DND-41 (cell line): ENCODE measurements around the gene GBX1.

ENCODE experiments used
- ATAC-seq: fragments of 200-7000 bp; cut with Tn5 transposase; 3 replicates; pipeline ENCODE4 v1.9.1; 2021; ENCODE audit warnings: low read depth; ENCODE audit not compliant: insufficient read depth
- DNase-seq: peaks from one replicate; pipeline ENCODE4 v3.0.0-alpha.2; 2020
- H2AFZ ChIP-seq: 2 replicates; pipeline ENCODE4 v1.6.0; 2012; ENCODE audit warnings: low read depth, low read length
- H3K27ac ChIP-seq: 2 replicates; pipeline ENCODE4 v1.5.1; 2012; ENCODE audit warnings: low read length, inconsistent platforms
- H3K27me3 ChIP-seq: fragments of 200-600 bp; sonication (generic); 2 replicates; pipeline ENCODE4 v1.6.0; 2012; ENCODE audit warnings: low read length, mild to moderate bottlenecking, inconsistent platforms; ENCODE audit not compliant: insufficient read depth, poor library complexity
- H3K36me3 ChIP-seq: 2 replicates; pipeline ENCODE4 v1.5.1; 2012; ENCODE audit warnings: low read length, inconsistent platforms; ENCODE audit not compliant: insufficient read depth
- H3K4me1 ChIP-seq: 2 replicates; pipeline ENCODE4 v1.5.1; 2012; ENCODE audit warnings: mild to moderate bottlenecking, low read length; ENCODE audit not compliant: insufficient read depth
- H3K4me2 ChIP-seq: 2 replicates; pipeline ENCODE4 v1.6.0; 2012; ENCODE audit warnings: mild to moderate bottlenecking, moderate library complexity, low read length, inconsistent platforms; ENCODE audit not compliant: insufficient read depth
- H3K4me3 ChIP-seq, 2 experiments: fragments of 200-600 bp in 1 of 2; shearing (Covaris generic) in 1 of 2; 2 replicates each; pipeline ENCODE4 v1.5.1; 2012 to 2016; ENCODE audit warnings: inconsistent platforms in 2 of 2, low read length in 2 of 2, mild to moderate bottlenecking in 2 of 2, low read depth in 1 of 2, moderate library complexity in 1 of 2
- H3K79me2 ChIP-seq: 2 replicates; pipeline ENCODE4 v1.6.0; 2012; ENCODE audit warnings: low read length, inconsistent platforms; ENCODE audit not compliant: insufficient read depth
- H3K9ac ChIP-seq: 2 replicates; pipeline ENCODE4 v1.6.0; 2012; ENCODE audit warnings: low read depth, mild to moderate bottlenecking, inconsistent platforms, low read length, moderate library complexity
- H3K9me3 ChIP-seq: 2 replicates; pipeline ENCODE4 v1.5.1; 2012; ENCODE audit warnings: low read length, moderate library complexity, mild to moderate bottlenecking, inconsistent platforms; ENCODE audit not compliant: insufficient read depth, severe bottlenecking
- H4K20me1 ChIP-seq: 2 replicates; pipeline ENCODE4 v1.6.0; 2012; ENCODE audit warnings: low read length; ENCODE audit not compliant: insufficient read depth
- EZH2 ChIP-seq: IDR thresholded peaks from 3 replicates; pipeline ENCODE4 v1.6.1; 2012; ENCODE audit warnings: borderline replicate concordance, low read depth, mild to moderate bottlenecking, moderate library complexity, low read length, inconsistent platforms; ENCODE audit not compliant: severe bottlenecking
- TF ChIP-seq, protein P1 (sequence below): IDR thresholded peaks from 2 replicates; pipeline ENCODE4 v1.5.1; 2012; ENCODE audit warnings: borderline replicate concordance, low read length, moderate library complexity, mild to moderate bottlenecking; ENCODE audit not compliant: poor library complexity, severe bottlenecking; ENCODE audit errors: extremely low read depth

The GBX1 gene

DNA sequence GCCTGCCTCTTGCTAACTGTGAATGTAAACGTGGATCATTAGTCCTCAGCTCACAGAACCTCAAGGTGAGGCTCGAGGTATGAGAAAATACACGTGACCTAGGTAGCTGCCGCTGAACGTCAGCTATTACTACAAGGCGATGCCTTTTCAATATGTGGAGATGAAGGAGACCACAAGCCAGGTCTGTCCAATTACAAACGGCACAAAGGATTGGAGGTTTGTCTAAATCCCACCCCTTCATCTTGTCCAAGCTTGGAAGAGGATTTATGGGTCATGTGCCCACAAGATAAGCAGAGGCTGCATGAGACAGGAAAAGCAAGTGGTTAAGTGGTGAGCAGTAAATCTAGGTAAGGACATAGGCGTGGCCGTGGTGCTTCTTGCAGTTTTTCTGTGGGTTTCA lies 39.4 kb upstream of the GBX1 start:
- Histone ChIP-seq H3K9me3 (no peaks in the 10 kb centered on the region), H3K27ac (no peak overlapping the region), H3K36me3 (no peaks in the 10 kb centered on the region), H3K79me2 (no peaks in the 10 kb centered on the region), H3K27me3 (peaks cover 12% of the 10 kb centered on the region), H3K4me1 (no peaks in the 10 kb centered on the region), H3K4me2 (no peak overlapping the region), H3K4me3 (no peak overlapping the region), H4K20me1 (peaks cover 9% of the 10 kb centered on the region; the same call in 1 of the 2 replicates), H3K9ac (no peak overlapping the region), H2AFZ (no peak overlapping the region)
- TF ChIP-seq, protein P1, sequence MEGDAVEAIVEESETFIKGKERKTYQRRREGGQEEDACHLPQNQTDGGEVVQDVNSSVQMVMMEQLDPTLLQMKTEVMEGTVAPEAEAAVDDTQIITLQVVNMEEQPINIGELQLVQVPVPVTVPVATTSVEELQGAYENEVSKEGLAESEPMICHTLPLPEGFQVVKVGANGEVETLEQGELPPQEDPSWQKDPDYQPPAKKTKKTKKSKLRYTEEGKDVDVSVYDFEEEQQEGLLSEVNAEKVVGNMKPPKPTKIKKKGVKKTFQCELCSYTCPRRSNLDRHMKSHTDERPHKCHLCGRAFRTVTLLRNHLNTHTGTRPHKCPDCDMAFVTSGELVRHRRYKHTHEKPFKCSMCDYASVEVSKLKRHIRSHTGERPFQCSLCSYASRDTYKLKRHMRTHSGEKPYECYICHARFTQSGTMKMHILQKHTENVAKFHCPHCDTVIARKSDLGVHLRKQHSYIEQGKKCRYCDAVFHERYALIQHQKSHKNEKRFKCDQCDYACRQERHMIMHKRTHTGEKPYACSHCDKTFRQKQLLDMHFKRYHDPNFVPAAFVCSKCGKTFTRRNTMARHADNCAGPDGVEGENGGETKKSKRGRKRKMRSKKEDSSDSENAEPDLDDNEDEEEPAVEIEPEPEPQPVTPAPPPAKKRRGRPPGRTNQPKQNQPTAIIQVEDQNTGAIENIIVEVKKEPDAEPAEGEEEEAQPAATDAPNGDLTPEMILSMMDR = no peak
- TF ChIP-seq EZH2 = no peak
- ATAC-seq (no peak), DNase-seq (no peak)

DNA sequence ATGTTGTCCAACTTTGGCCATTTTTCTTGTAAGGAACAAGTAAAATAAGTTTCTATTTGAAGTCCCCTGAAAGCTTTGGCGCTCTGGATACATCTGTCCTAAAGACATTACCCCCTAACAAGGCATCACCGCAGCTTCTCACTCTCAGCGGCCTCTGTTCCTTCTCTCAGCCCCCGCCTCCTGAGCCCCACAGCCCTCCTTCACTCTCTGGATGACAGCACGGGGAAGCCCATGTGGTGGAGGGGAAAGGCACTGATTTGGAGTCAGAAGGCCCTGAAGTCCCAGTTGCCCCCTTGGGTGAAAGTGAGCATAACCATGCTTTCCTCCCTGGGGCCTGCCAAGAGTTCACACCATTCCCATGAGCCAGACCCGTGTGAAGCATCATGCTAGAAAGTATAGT lies 38.2 kb upstream of the GBX1 start:
- Histone ChIP-seq H3K9me3 (no peaks in the 10 kb centered on the region), H4K20me1 (peaks cover 8% of the 10 kb centered on the region; the same call in 1 of the 2 replicates), H2AFZ (no peak overlapping the region), H3K4me1 (no peaks in the 10 kb centered on the region), H3K27ac (no peak overlapping the region), H3K27me3 (peaks cover 19% of the 10 kb centered on the region), H3K4me2 (no peak overlapping the region), H3K36me3 (no peaks in the 10 kb centered on the region), H3K79me2 (no peaks in the 10 kb centered on the region), H3K9ac (no peak overlapping the region), H3K4me3 (no peak overlapping the region)
- no peak for DNase-seq
- no peak for TF ChIP-seq EZH2
- TF ChIP-seq, protein P1 = no peak
- no peak for ATAC-seq

GRCh38 chr7:151204383-151205032 lies 37.0 kb upstream of the GBX1 start:
- Histone ChIP-seq H3K36me3 (no peaks in the 10 kb centered on the region), H3K9me3 (no peaks in the 10 kb centered on the region), H3K27me3 (peaks cover 22% of the 10 kb centered on the region), H2AFZ (no peak overlapping the region), H3K4me3 (no peak overlapping the region), H3K4me2 (no peak overlapping the region), H4K20me1 (0 out of 2 replicates have a peak, but pooled peaks cover 5% of the 10 kb centered on the region), H3K79me2 (no peaks in the 10 kb centered on the region), H3K9ac (no peak overlapping the region), H3K4me1 (no peaks in the 10 kb centered on the region), H3K27ac (no peak overlapping the region)
- DNase-seq = no peak
- no peak for ATAC-seq
- no peak for TF ChIP-seq EZH2
- TF ChIP-seq, protein P1 = no peak

DNA sequence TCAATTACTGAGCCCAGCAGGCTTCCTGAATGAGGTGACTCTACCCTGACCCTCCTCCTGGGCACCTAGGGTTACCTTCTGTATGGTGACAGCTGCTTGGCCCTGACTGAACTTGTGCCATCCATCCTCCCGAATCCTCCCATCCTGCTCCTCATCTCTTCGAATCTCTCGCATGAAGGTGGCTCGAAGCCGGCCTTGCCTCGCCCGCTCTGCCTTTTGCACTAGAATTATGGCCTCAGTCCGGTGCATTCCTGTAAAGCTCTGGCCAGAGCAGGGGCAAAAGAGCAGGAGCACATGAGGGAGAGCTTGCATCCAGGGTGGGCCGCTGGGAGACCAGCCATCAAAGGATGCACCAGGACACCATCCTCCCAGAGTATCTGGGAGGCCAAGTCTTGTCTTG lies 35.3 kb upstream of the GBX1 start:
- Histone ChIP-seq H3K9me3 (no peaks in the 10 kb centered on the region), H3K79me2 (no peaks in the 10 kb centered on the region), H3K4me3 (no peak overlapping the region), H2AFZ (no peak overlapping the region), H4K20me1 (peaks cover 5% of the 10 kb centered on the region; the same call in 1 of the 2 replicates), H3K27me3 (peaks cover 28% of the 10 kb centered on the region), H3K36me3 (no peaks in the 10 kb centered on the region), H3K4me2 (no peak overlapping the region), H3K27ac (no peak overlapping the region), H3K4me1 (no peaks in the 10 kb centered on the region), H3K9ac (no peak overlapping the region)
- ATAC-seq = no peak
- TF ChIP-seq EZH2 = no peak
- TF ChIP-seq, protein P1 = no peak
- no peak for DNase-seq
